Renal pelvis (tissue), 4 donors: ENCODE measurements around the gene FOS. TPM values are rescaled to one million over a fixed set of nuclear protein-coding genes. Genes with fewer than 3 reads are reported as not detected.
"Not testable (repeated sequence)": the region's sequence is repeated elsewhere in the genome, so short reads cannot be mapped to it uniquely, and the experiment has no call there.

ENCODE experiments used
- DNase-seq: peaks from one replicate; pipeline ENCODE4 v3.0.0-alpha.2; 2013
- polyA plus RNA-seq, 3 donors: library from polyadenylated mRNA; unstranded; fragments of 120-200 nt; gene quantifications; one replicate each; pipeline ENCODE4 v1.2.1, GENCODE V29; 2013; ENCODE audit not compliant: insufficient read length in 3 of 3

FOS gene
- polyA plus RNA-seq, 3 donors = 75.8 to 143 (median 116) TPM

GRCh38 chr14:75273272-75274049, 5.2 kb upstream of the FOS start:
- no peak for DNase-seq

- no peak for DNase-seq
Measured at GRCh38 chr14:75274050-75274898, 4.4 kb upstream of the FOS start.

- DNase-seq = no peak
Measured at GRCh38 chr14:75274899-75275569, 3.6 kb upstream of the FOS start.

- no peak for DNase-seq
Measured at GRCh38 chr14:75275598-75275997, 3.0 kb upstream of the FOS start.

GRCh38 chr14:75277008-75277814, 1.4 kb upstream of the FOS start:
- DNase-seq = peak; percentile 89

GRCh38 chr14:75277815-75278421, 710 bp upstream of the FOS start:
- no peak for DNase-seq

GRCh38 chr14:75279153-75279762, 630 bp downstream of the FOS start:
- no peak for DNase-seq

GRCh38 chr14:75279763-75280290, 1.2 kb downstream of the FOS start:
- DNase-seq = no peak

GRCh38 chr14:75280291-75280830, 1.7 kb downstream of the FOS start:
- DNase-seq = no peak

- no peak for DNase-seq
Measured at GRCh38 chr14:75280831-75281653, 2.4 kb downstream of the FOS start.

- DNase-seq = no peak
Measured at GRCh38 chr14:75281654-75282019, 3.0 kb downstream of the FOS start.

GRCh38 chr14:75282170-75282554, 3.5 kb downstream of the FOS start:
- no peak for DNase-seq

GRCh38 chr14:75282555-75283161, 4.0 kb downstream of the FOS start:
- DNase-seq = not testable (repeated sequence)

GRCh38 chr14:75283162-75283832, 4.7 kb downstream of the FOS start:
- no peak for DNase-seq

GRCh38 chr14:75283833-75284563, 5.4 kb downstream of the FOS start:
- DNase-seq = no peak

GRCh38 chr14:75285331-75285730, 6.7 kb downstream of the FOS start:
- no peak for DNase-seq

- no peak for DNase-seq
Measured at GRCh38 chr14:75286313-75286712, 7.7 kb downstream of the FOS start.
